H1 (cell line): ENCODE results near the gene DPT. TPM values are rescaled to one million over a fixed set of nuclear protein-coding genes. Genes with fewer than 3 reads are reported as not detected.

Experiments used
- CBX5 ChIP-seq: fragments of 300-800, 300-1000 bp; sonication (generic); IDR thresholded peaks from 2 replicates; pipeline ENCODE4 v1.7.1; 2016; ENCODE audit warnings: antibody characterized with exemption, low read length, low read depth
- CHD7 ChIP-seq: fragments of 300-600 bp; sonication (generic); IDR thresholded peaks from 2 replicates; pipeline ENCODE4 v1.7.1; 2012; ENCODE audit warnings: low read length, moderate library complexity, mild to moderate bottlenecking, inconsistent platforms; ENCODE audit not compliant: insufficient replicate concordance
- polyA plus RNA-seq, 7 experiments: library from polyadenylated mRNA; depleted of rRNA in 3 of 7; stranded (reverse) in 5 of 7; unstranded in 2 of 7; fragments of >200 nt in 5 of 7; fragments of 200-250 nt in 2 of 7; gene quantifications; 1 replicate in 5 of 7; 2 replicates in 1 of 7; 4 replicates in 1 of 7; pipeline versions ENCODE4 v1.2.1 to v1.2.3, GENCODE V29; 2011 to 2013; ENCODE audit warnings: missing spikeins in 2 of 7, mixed read lengths in 2 of 7
- total RNA-seq: library from RNA; stranded (reverse); fragmentation: NEBNext Ultra II Directional; extraction: Animal tissue kit (Norgen Biotek cat#: 25700); gene quantifications from 2 replicates; pipeline ENCODE4 v1.2.1, GENCODE V29; 2021

DPT gene
- total and polyA plus RNA-seq, 2 of the 8 experiments (the other 6 are each of a cell fraction or from before 2014, with no cell fraction given), result not detected

- TF ChIP-seq CHD7 (no peak), CBX5 (no peak)
Observed at GRCh38 chr1:168673974-168674683, 54.9 kb downstream of the DPT start (continued).
